Mammary epithelial cell (primary cell): ENCODE data around the gene ALPI.

Experiments used
- CTCF ChIP-seq, 2 donors: IDR thresholded peaks in 1 of 2; conservative IDR thresholded peaks in 1 of 2; 2 replicates each; pipeline ENCODE4 v1.5.1; 2011 to 2012; ENCODE audit warnings: inconsistent platforms in 2 of 2, low read length in 2 of 2, mild to moderate bottlenecking in 2 of 2, control low read depth in 1 of 2, low read depth in 1 of 2; ENCODE audit not compliant: insufficient read depth in 1 of 2; ENCODE audit errors: extremely low read depth in 1 of 2
- EZH2 ChIP-seq: IDR thresholded peaks from 2 replicates; pipeline ENCODE4 v1.6.1; 2012; ENCODE audit warnings: low read length, inconsistent platforms, borderline replicate concordance

- TF ChIP-seq CTCF (conservative IDR thresholded peaks at IDR 0.05 in 1 of 2, IDR thresholded peaks at IDR 0.05 in 1 of 2; ENCODE audit: extremely low read depth in 1 of 2, insufficient read depth in 1 of 2, low read depth in 1 of 2, low read length in 2 of 2) (no peak), EZH2 (no peak)
Observed at GRCh38 chr2:232502911-232503808, 47.2 kb downstream of the ALPI start.
